ENCODE measurements around the gene POLR2F. TPM values are rescaled to one million over a fixed set of nuclear protein-coding genes. Genes with fewer than 3 reads are reported as not detected.
"Not testable (repeated sequence)": the region's sequence is repeated elsewhere in the genome, so short reads cannot be mapped to it uniquely, and the experiment has no call there.

Gene POLR2F
- total RNA-seq, 4 donors from 2014 or later = 19.7 to 88.9 (median 55.2) TPM

- 2% methylated on average over 7 to 13 of the region's 13 CpGs for WGBS, 2 donors
- Histone ChIP-seq H3K9me3 (no peaks in the 10 kb centered on the region), H3K4me3 (replicated peaks in 1 of 3) (peak overlapping the region; percentile 61 to 78 (median 69)), H3K27me3 (no peaks in the 10 kb centered on the region), H3K36me3 (peaks cover 0 to 16% of the 10 kb centered on the region in 2 donors), H3K4me1 (peaks cover 15 to 20% of the 10 kb centered on the region in 2 donors), H3K27ac (no peak overlapping the region)
- peak in 1 of 2 donors; percentile 8 for DNase-seq
- intact Hi-C loops (cut with DNase I) = no loop called here
- TF ChIP-seq POLR2A (IDR thresholded peaks at IDR 0.05) = no peak
- no peak for TF ChIP-seq CTCF (IDR thresholded peaks at IDR 0.05)
Measured at GRCh38 chr22:37953062-37953436, 450 bp upstream of the POLR2F start.

GRCh38 chr22:37954686-37955085 lies 1.2 kb downstream of the POLR2F start:
- Histone ChIP-seq H3K36me3 (peaks cover 16 to 29% of the 10 kb centered on the region in 2 donors), H3K9me3 (no peaks in the 10 kb centered on the region), H3K4me1 (peaks cover 15 to 20% of the 10 kb centered on the region in 2 donors), H3K4me3 (replicated peaks in 1 of 3) (peak overlapping the region in 1 of 3 donors; percentile 78), H3K27me3 (no peaks in the 10 kb centered on the region), H3K27ac (no peak overlapping the region)
- 69 to 73% methylated on average over 4 of the region's 4 CpGs for WGBS, 2 donors
- no peak for TF ChIP-seq CTCF (IDR thresholded peaks at IDR 0.05)
- no peak for TF ChIP-seq POLR2A (IDR thresholded peaks at IDR 0.05)
- intact Hi-C loops (cut with DNase I) = no loop called here
- DNase-seq = no peak

GRCh38 chr22:37955825-37956397 lies 2.4 kb downstream of the POLR2F start:
- 88 to 91% methylated on average over 15 of the region's 15 CpGs for WGBS, 2 donors
- H3K27me3 ChIP-seq; H3K27ac ChIP-seq; H3K9me3 ChIP-seq; H3K4me3 ChIP-seq (replicated peaks in 1 of 3); DNase-seq; intact Hi-C loops (cut with DNase I): not testable (repeated sequence)
- Histone ChIP-seq H3K36me3 (peaks cover 21 to 41% of the 10 kb centered on the region in 2 donors), H3K4me1 (peaks cover 15 to 20% of the 10 kb centered on the region in 2 donors)

GRCh38 chr22:37957232-37957631 lies 3.7 kb downstream of the POLR2F start:
- WGBS, 2 donors = 88 to 89% methylated on average over 4 of the region's 4 CpGs
- TF ChIP-seq CTCF (IDR thresholded peaks at IDR 0.05) (no peak), POLR2A (IDR thresholded peaks at IDR 0.05) (no peak)
- H3K9me3 ChIP-seq = no peaks in the 10 kb centered on the region
- peaks cover 15 to 19% of the 10 kb centered on the region in 2 donors for H3K4me1 ChIP-seq
- no peaks in the 10 kb centered on the region for H3K27me3 ChIP-seq
- H3K27ac ChIP-seq = no peak overlapping the region
- no peak overlapping the region for H3K4me3 ChIP-seq (replicated peaks in 1 of 3)
- peaks cover 23 to 55% of the 10 kb centered on the region in 2 donors for H3K36me3 ChIP-seq
- DNase-seq = no peak
- intact Hi-C loops (cut with DNase I) = no loop called here

- H3K4me1 ChIP-seq = peaks cover 6 to 8% of the 10 kb centered on the region in 2 donors
- peaks cover 32 to 63% of the 10 kb centered on the region in 2 donors for H3K36me3 ChIP-seq
- no peaks in the 10 kb centered on the region for H3K27me3 ChIP-seq
- no peak for DNase-seq
- no peak overlapping the region for H3K27ac ChIP-seq
- no peak overlapping the region for H3K4me3 ChIP-seq (replicated peaks in 1 of 3)
- intact Hi-C loops (cut with DNase I) = no loop called here
- TF ChIP-seq POLR2A (IDR thresholded peaks at IDR 0.05) = no peak
- TF ChIP-seq CTCF (IDR thresholded peaks at IDR 0.05) = no peak
- 98 to 99% methylated on average over 18 of the region's 18 CpGs for WGBS, 2 donors
- no peaks in the 10 kb centered on the region for H3K9me3 ChIP-seq
Measured at GRCh38 chr22:37959231-37959825, 5.8 kb downstream of the POLR2F start.
